ENCODE measurements around the gene PAQR4.

Gene PAQR4

DNA sequence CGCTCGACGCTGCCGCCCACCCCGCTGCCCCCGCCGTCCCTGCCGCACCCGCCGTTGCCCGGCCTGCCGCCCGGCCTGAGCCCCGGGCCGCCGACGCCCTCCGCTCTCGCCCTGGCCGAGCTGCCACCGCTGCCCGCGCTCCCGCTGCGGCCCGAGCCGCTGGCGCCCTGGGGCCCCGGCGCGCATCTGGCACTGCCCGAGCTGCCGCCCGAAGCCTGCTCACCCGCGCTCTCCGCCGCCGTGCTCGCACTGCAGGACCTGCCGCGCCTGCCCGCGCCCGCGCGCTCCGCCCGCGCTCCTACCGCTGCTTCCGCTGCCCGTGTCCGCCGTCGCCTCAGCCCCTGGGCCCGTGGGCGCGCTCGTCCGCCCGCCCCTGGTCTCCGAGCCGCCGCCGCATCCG lies 35.2 kb downstream of the PAQR4 start:
- H3K4me3 ChIP-seq (ENCODE audit: low read depth, low read length), result no peak overlapping the region; the same call in 1 of the 2 replicates
- TF ChIP-seq CTCF (IDR thresholded peaks at IDR 0.05; ENCODE audit: low read depth, low read length, missing control alignments), result no peak
- DNase-seq (ENCODE audit: low read depth), result no peak

DNA sequence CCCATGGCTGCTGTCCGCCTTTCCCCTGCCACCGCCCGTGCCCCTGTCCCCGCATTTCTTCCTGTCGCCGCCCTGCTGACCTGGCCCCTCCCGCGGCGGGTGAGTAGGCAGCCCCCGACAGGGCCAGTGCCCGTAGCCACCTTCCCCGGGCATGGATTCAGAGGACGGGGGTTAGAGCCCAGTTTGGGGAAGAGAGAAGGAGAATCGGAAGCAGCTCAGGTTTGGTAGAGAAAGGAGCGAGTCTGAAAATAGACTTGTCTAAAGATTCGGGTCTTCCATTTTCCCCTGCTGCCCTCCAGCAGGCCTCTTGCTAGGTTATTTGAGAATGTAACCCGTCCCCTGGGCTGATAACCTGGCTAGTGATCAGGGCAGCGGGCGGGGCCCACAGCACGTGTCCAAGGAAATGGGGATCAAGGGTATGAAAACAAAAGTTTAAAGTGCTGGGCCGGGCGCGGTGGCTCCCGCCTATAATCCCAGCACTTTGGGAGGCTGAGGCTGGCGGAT lies 35.7 kb downstream of the PAQR4 start:
- no peak for TF ChIP-seq CTCF (IDR thresholded peaks at IDR 0.05; ENCODE audit: low read depth, low read length, missing control alignments)
- H3K4me3 ChIP-seq (ENCODE audit: low read depth, low read length), result no peak overlapping the region
- DNase-seq (ENCODE audit: low read depth), result no peak

DNA sequence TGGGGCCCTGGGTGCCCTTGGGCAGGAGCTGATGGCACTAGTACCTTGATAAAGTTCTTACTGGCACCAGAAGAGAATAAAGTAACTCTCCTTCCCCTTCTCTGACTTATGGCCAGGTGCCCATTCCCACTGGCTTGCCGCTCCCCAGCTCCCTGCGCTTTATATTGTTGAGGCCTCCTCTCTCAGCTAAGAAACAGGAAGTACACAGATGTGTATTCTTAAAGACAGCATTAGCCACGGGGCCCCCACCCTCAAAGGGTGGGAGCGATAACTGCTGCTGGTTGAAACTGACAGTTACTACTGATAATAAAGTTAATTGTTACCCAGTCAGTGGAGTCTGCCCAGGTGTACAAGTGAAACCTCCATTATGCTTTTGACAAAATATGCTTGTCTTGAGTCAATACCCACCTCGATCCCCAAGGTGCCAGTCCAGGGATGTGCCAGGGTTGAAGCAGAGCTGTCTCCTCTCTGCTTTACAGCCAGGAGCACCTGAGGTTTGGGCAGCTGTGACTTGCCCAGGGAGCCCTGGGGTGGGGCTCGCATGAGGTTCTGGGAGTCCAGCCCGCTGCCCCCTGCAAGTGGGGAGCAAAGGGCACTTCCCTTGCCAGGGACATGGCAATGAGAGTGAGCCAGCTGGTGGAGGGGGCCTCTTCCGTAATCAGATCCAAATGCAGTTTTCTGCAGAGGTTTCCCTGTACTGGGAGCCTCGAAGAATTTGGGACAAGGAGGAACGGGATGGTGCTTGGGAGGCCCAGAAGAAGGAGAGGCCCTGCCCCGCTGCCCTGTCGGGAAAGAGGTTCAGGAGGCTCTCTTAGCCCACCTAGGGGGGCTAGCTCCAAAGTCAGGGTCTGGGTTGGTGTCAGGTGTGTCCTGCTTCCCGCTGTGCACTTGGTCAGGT lies 38.2 kb downstream of the PAQR4 start:
- no peak for TF ChIP-seq CTCF (IDR thresholded peaks at IDR 0.05; ENCODE audit: low read depth, low read length, missing control alignments)
- no peak for DNase-seq (ENCODE audit: low read depth)
- no peak overlapping the region for H3K4me3 ChIP-seq (ENCODE audit: low read depth, low read length)

DNA sequence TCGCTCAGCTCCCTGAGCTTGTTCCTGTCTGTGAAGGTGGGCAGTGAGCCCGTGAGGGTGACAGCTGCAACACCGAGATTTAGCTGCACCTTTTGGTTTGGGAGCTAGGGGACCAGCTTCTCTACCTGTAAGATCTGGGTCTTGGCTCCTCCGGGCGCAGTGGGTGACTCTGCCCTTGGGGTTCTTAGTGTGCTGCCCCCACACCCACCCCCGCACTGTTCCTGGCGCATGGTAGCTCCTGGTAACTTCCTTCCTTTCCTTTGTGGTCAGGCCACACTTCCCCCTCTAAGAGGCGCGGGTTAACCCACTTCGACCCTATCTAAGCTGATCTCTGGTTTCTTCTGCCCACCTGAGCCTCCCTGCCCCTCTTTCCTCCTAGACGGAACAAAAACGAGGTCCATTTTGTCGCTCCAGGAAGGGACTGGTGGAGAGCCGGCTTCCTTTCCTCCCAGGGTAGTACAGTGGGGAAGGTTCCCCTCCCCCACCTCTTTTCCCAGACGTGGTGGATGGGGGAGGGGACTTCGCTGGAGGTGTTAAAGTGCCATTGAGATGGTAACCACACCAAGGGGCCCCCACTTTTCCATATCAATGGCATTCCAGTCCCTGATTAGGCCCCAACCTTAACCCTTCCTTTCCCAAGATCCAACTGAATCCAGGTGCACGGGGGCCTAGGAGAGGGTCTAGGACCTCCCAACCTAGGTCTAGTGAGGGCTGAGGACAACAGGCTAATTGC lies 39.0 kb downstream of the PAQR4 start:
- DNase-seq (ENCODE audit: low read depth), result no peak
- no peak overlapping the region for H3K4me3 ChIP-seq (ENCODE audit: low read depth, low read length)
- TF ChIP-seq CTCF (IDR thresholded peaks at IDR 0.05; ENCODE audit: low read depth, low read length, missing control alignments), result no peak

DNA sequence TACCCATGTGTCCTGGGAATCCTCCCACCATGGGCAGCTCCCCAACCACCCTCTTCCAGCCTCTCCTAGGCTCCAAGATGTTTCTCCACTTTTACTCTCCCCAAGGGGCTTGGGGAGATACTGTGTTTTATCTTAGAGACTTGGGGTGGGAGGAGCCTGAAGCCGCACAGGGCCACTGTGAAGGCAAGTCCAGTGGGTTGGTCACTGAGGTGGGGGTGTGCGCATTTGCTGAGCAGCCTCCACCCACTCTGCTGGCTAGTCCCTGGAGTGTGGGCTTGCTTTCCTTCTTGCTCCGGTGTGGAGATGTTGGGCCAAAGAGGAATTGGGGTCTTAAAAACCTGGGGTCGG lies 39.5 kb downstream of the PAQR4 start:
- TF ChIP-seq CTCF (IDR thresholded peaks at IDR 0.05; ENCODE audit: low read depth, low read length, missing control alignments), result no peak
- DNase-seq (ENCODE audit: low read depth), result no peak
- H3K4me3 ChIP-seq (ENCODE audit: low read depth, low read length), result no peak overlapping the region

GRCh38 chr16:3009568-3010390 lies 40.6 kb downstream of the PAQR4 start:
- TF ChIP-seq CTCF (IDR thresholded peaks at IDR 0.05; ENCODE audit: low read depth, low read length, missing control alignments), result no peak
- DNase-seq (ENCODE audit: low read depth), result no peak
- no peak overlapping the region for H3K4me3 ChIP-seq (ENCODE audit: low read depth, low read length)
